ENCODE data around the gene BLVRB. TPM values are rescaled to one million over a fixed set of nuclear protein-coding genes. Genes with fewer than 3 reads are reported as not detected.
A peak's percentile ranks its signal among the peaks of the same experiment; 100 is the strongest.

The BLVRB gene
- polyA plus RNA-seq, 1 of the 3 experiments (the other 2 are of a cell fraction), result 85.9 TPM

- peak; percentile 29; the same call in 1 of the 2 replicates for TF ChIP-seq FOSL2 (IDR thresholded peaks at IDR 0.05; ENCODE audit: borderline replicate concordance, low read depth)
- TF ChIP-seq FOXM1 (IDR thresholded peaks at IDR 0.05; ENCODE audit: low read depth), result peak; percentile 17; the same call in 1 of the 2 replicates
- peak; percentile 75; the same call in 1 of the 2 replicates for TF ChIP-seq SIN3A (IDR thresholded peaks at IDR 0.05; ENCODE audit: borderline replicate concordance, low read depth, low read length)
- TF ChIP-seq RXRA (IDR thresholded peaks at IDR 0.05; ENCODE audit: borderline replicate concordance, low read depth), result no peak
- TF ChIP-seq IRF3 (IDR thresholded peaks at IDR 0.05; ENCODE audit: low read depth, low read length), result no peak
- peak; percentile 72; the same call in 1 of the 2 replicates for TF ChIP-seq MXI1 (IDR thresholded peaks at IDR 0.05; ENCODE audit: low read depth, low read length)
- peak; percentile 19; the same call in 1 of the 2 replicates for TF ChIP-seq FOXJ3 (CRISPR knock-in tag; IDR thresholded peaks at IDR 0.05)
- TF ChIP-seq RFX5 (IDR thresholded peaks at IDR 0.05; ENCODE audit: low read length), result no peak
- TF ChIP-seq REST (IDR thresholded peaks at IDR 0.05; ENCODE audit: low read depth, low read length), result no peak
- TF ChIP-seq TCF12 (IDR thresholded peaks at IDR 0.05), result peak; percentile 71
- TF ChIP-seq TEAD4 (IDR thresholded peaks at IDR 0.05; ENCODE audit: borderline replicate concordance, insufficient read depth), result peak; percentile 93
- peak; percentile 76 for TF ChIP-seq MAX (IDR thresholded peaks at IDR 0.05; ENCODE audit: low read depth)
- TF ChIP-seq MEF2A (IDR thresholded peaks at IDR 0.05; ENCODE audit: borderline replicate concordance, low read depth), result no peak
- peak; percentile 59 for TF ChIP-seq RAD21 (IDR thresholded peaks at IDR 0.05; ENCODE audit: low read length)
- peak; percentile 42 for TF ChIP-seq CHD2 (IDR thresholded peaks at IDR 0.05; ENCODE audit: low read length, partially characterized antibody)
- TF ChIP-seq NFIC (IDR thresholded peaks at IDR 0.05; ENCODE audit: borderline replicate concordance), result peak; percentile 64
- no peak; the same call in 1 of the 2 replicates for TF ChIP-seq USF1 (IDR thresholded peaks at IDR 0.05; ENCODE audit: borderline replicate concordance, low read depth)
- TF ChIP-seq EP300 (IDR thresholded peaks at IDR 0.05; ENCODE audit: borderline replicate concordance in 1 of 2, low read depth in 1 of 2, low read length in 1 of 2), result peak in 1 of 2 experiments; percentile 48; a peak in 1 of 4 replicates
- peak; percentile 97 for TF ChIP-seq CTCF (IDR thresholded peaks at IDR 0.05)
These were observed 44.5 kb downstream of the BLVRB start (continued) for GRCh38 chr19:40420766-40421765.

Data from SK-N-SH (cell line).